ENCODE results near the gene USP34. TPM values are rescaled to one million over a fixed set of nuclear protein-coding genes. Genes with fewer than 3 reads are reported as not detected.

USP34 gene
- total and polyA plus RNA-seq, 2 of the 4 experiments (the other 2 are of a cell fraction): 34.7 to 128 TPM

GRCh38 chr2:61144697-61145268, 326.1 kb downstream of the USP34 start:
- H2BK20ac ChIP-seq (ENCODE audit: low read depth, low read length): no peak overlapping the region
- peak overlapping the region; percentile 97 for H4K91ac ChIP-seq (ENCODE audit: insufficient read depth, low read depth, low read length)
- TF ChIP-seq POLR2A (IDR thresholded peaks at IDR 0.05; ENCODE audit: low read depth, low read length) (0 out of 2 replicates have a peak, but pooled peaks have one; percentile 40), BHLHE40 (IDR thresholded peaks at IDR 0.05; ENCODE audit: low read depth, low read length) (peak; percentile 29; the same call in 1 of the 2 replicates), MXI1 (IDR thresholded peaks at IDR 0.05; ENCODE audit: borderline replicate concordance, low read depth, low read length) (no peak)
- ChIA-PET CTCF (interaction anchor here (0.5 to 0.6 kb wide), 3 partner anchors 15 to 648 kb away, joined by 3 to 7 read pairs (median 3); no protein-coding TSS in a partner anchor), POLR2A (ENCODE audit: unreplicated experiment) (interaction anchor here (0.6 kb wide), 1 partner anchor 393 kb away, joined by 3 read pairs; the partner anchor contains the start of gene XPO1)
- peak overlapping the region; percentile 100 for H3K14ac ChIP-seq (replicated peaks; ENCODE audit: low read depth, low read length)
- H3K4me2 ChIP-seq (ENCODE audit: low read depth, low read length): peak overlapping the region; percentile 89
- H2AK9ac ChIP-seq (replicated peaks; ENCODE audit: low read depth, low read length, poor library complexity): peak overlapping the region; percentile 95
- H2AK5ac ChIP-seq (ENCODE audit: low read depth, low read length): peak overlapping the region; percentile 93; the same call in 1 of the 2 replicates
- peak overlapping the region; percentile 69 for H2BK120ac ChIP-seq (ENCODE audit: low read depth, low read length)
- peak overlapping the region; percentile 71 for H3K4me3 ChIP-seq (ENCODE audit: insufficient read depth, low read depth, low read length)
- peak overlapping the region; percentile 45; the same call in 1 of the 3 replicates for H2BK15ac ChIP-seq (ENCODE audit: low read depth, low read length)
- no peaks in the 10 kb centered on the region for H3K9me1 ChIP-seq (ENCODE audit: insufficient read depth, low read length)
- ATAC-seq (ENCODE audit: low read depth): peak; percentile 99
- H3K23ac ChIP-seq (ENCODE audit: low read depth, low read length): peak overlapping the region; percentile 93
- H3K18ac ChIP-seq (ENCODE audit: low read depth, low read length): peak overlapping the region; percentile 92
- in situ Hi-C loops (cut with MboI; ENCODE audit: low sequenced_read_pairs) (no loop called here), intact Hi-C loops (cut with micrococcal nuclease) (no loop called here), dilution Hi-C loops (cut with HindIII; ENCODE audit: low sequenced_read_pairs, unreplicated experiment) (no loop called here)
- H3K9ac ChIP-seq (ENCODE audit: low read depth, low read length): peak overlapping the region; percentile 88
- no peaks in the 10 kb centered on the region for H3K9me3 ChIP-seq (ENCODE audit: control insufficient read depth, insufficient read depth, low read length)
- DNase-seq: peak; percentile 97
- H2BK5ac ChIP-seq (ENCODE audit: low read depth, low read length, poor library complexity, severe bottlenecking): peak overlapping the region; percentile 96
- peak overlapping the region; percentile 93 to 100 for H4K8ac ChIP-seq (ENCODE audit: low read depth in 2 of 2, low read length in 2 of 2)
- H3K4ac ChIP-seq (ENCODE audit: low read depth, low read length): peak overlapping the region; percentile 99
- no peaks in the 10 kb centered on the region for H3K4me1 ChIP-seq (ENCODE audit: control insufficient read depth, insufficient read depth, low read length)
- H3K79me1 ChIP-seq (ENCODE audit: low read depth in 1 of 2, low read length in 2 of 2): peaks cover 7 to 16% of the 10 kb centered on the region in 2 experiments
- H3K27me3 ChIP-seq (ENCODE audit: control insufficient read depth, insufficient read depth, low read length): no peaks in the 10 kb centered on the region
- peaks cover 9% of the 10 kb centered on the region for H3K36me3 ChIP-seq (ENCODE audit: control insufficient read depth, insufficient read depth, low read length)
- no TSS peak for BruUV-seq (replicated peaks)
- WGBS, 2 experiments (ENCODE audit: extremely low coverage in 2 of 2, insufficient read length in 1 of 2): 0% methylated on average over 19 of the region's 31 CpGs; no CpG with 5 or more reads in 1 of the 2 experiments
- peak overlapping the region; percentile 87 for H3K27ac ChIP-seq (ENCODE audit: insufficient read depth, low read length)
- no peaks in the 10 kb centered on the region for H4K20me1 ChIP-seq (ENCODE audit: insufficient read depth, low read length)
- H2AFZ ChIP-seq (replicated peaks; ENCODE audit: low read length, poor library complexity): peak overlapping the region; percentile 99
- H4K5ac ChIP-seq (ENCODE audit: low read depth, low read length): peak overlapping the region; percentile 96
- H3K56ac ChIP-seq (ENCODE audit: extremely low read depth, insufficient read depth, low read length): peak overlapping the region; percentile 91

All from IMR-90 (cell line).